Measurements from ENCODE around the gene ATRNL1.
"Not testable (repeated sequence)": the region's sequence is repeated elsewhere in the genome, so short reads cannot be mapped to it uniquely, and the experiment has no call there.

The ATRNL1 gene

DNA sequence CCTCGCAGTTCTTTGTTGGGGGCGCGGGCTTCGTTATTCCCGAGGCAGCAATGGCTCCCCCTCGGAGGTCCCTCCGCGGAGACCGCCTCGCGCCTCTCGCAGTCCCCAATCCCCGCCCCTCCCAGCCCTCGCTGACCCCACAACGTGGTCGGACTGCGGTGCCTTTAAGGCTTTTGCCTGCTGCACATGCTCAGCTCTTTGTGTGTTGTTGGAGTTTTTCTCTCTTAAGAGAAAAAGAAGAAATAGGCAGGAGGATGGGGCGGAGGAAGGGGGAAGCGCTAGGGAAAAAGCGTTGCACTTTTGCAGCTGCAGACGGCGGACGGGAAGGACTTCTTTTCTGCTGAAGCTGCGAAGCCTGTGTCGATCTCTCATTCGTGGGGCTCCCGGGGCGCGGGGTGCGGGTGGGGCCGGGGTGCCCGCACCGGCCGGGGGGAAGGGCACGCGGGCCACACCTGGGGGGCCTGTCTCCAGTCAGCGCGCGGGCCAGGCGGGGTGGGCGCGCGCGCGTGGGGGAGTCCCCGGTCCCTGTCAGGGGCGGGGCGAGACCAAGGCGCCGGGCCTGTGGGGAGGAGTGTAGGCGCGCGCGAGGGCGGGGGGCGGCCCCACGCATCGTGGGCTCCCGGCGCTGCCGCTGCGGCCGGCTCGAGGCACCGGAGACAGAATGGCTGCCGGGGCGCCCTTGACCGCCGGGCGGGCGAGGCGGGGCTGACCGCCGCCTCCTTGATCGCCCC is 445 bp upstream of the ATRNL1 start:
- peak; percentile 51 for DNase-seq
- Histone ChIP-seq H3K4me3 (ENCODE audit: low read depth, low read length) (peak overlapping the region; percentile 70), H3K36me3 (replicated peaks) (no peaks in the 10 kb centered on the region), H3K27ac (peak overlapping the region; percentile 55), H3K27me3 (replicated peaks) (no peaks in the 10 kb centered on the region)
- in situ Hi-C loops (cut with HindIII; ENCODE audit: low pct_ligation_motif_present, low sequenced_read_pairs): loop anchor here (25.0 kb wide), 1 partner anchor 205 kb away; no protein-coding TSS in a partner anchor
- TF ChIP-seq, protein P1, sequence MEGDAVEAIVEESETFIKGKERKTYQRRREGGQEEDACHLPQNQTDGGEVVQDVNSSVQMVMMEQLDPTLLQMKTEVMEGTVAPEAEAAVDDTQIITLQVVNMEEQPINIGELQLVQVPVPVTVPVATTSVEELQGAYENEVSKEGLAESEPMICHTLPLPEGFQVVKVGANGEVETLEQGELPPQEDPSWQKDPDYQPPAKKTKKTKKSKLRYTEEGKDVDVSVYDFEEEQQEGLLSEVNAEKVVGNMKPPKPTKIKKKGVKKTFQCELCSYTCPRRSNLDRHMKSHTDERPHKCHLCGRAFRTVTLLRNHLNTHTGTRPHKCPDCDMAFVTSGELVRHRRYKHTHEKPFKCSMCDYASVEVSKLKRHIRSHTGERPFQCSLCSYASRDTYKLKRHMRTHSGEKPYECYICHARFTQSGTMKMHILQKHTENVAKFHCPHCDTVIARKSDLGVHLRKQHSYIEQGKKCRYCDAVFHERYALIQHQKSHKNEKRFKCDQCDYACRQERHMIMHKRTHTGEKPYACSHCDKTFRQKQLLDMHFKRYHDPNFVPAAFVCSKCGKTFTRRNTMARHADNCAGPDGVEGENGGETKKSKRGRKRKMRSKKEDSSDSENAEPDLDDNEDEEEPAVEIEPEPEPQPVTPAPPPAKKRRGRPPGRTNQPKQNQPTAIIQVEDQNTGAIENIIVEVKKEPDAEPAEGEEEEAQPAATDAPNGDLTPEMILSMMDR (IDR thresholded peaks at IDR 0.05; ENCODE audit: low read depth, low read length, missing control alignments): no peak

- TF ChIP-seq, protein P1 (IDR thresholded peaks at IDR 0.05; ENCODE audit: low read depth, low read length, missing control alignments): peak; percentile 36
- no peak overlapping the region for H3K27ac ChIP-seq
- in situ Hi-C loops (cut with HindIII; ENCODE audit: low pct_ligation_motif_present, low sequenced_read_pairs): loop anchor here (25.0 kb wide), 1 partner anchor 207 kb away; no protein-coding TSS in a partner anchor
- DNase-seq: no peak
- no peaks in the 10 kb centered on the region for H3K27me3 ChIP-seq (replicated peaks)
- no peaks in the 10 kb centered on the region for H3K36me3 ChIP-seq (replicated peaks)
- peak overlapping the region; percentile 70 for H3K4me3 ChIP-seq (ENCODE audit: low read depth, low read length)
Observed at GRCh38 chr10:115093776-115094408, 727 bp downstream of the ATRNL1 start.

GRCh38 chr10:115094416-115095140 is 1.4 kb downstream of the ATRNL1 start:
- H3K27me3 ChIP-seq (replicated peaks): no peaks in the 10 kb centered on the region
- in situ Hi-C loops (cut with HindIII; ENCODE audit: low pct_ligation_motif_present, low sequenced_read_pairs): loop anchor here (25.0 kb wide), 1 partner anchor 207 kb away; no protein-coding TSS in a partner anchor
- H3K36me3 ChIP-seq (replicated peaks): no peaks in the 10 kb centered on the region
- peak overlapping the region; percentile 70 for H3K4me3 ChIP-seq (ENCODE audit: low read depth, low read length)
- DNase-seq: no peak
- no peak overlapping the region for H3K27ac ChIP-seq
- TF ChIP-seq, protein P1 (IDR thresholded peaks at IDR 0.05; ENCODE audit: low read depth, low read length, missing control alignments): no peak

DNA sequence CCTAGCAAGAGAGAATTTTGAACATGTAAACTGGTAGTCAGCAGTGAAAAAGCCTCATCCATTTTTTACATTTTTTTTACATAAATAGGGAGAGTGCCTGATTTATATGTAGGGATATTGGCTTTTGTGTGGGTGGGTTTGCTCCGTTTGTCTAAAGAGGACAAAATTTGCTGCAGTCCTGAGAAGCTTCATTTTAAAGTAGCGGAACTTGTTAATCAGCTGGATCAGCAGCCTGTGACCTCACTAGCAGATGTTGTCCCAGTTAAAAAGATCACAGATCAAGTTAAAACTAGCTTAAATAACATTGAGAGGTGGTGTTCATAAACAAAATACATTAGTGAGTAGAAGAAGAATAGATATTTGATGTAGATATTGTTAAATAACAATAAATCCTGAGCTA is 2.6 kb downstream of the ATRNL1 start:
- Histone ChIP-seq H3K4me3 (ENCODE audit: low read depth, low read length) (no peak overlapping the region), H3K27ac (no peak overlapping the region), H3K36me3 (replicated peaks) (no peaks in the 10 kb centered on the region), H3K27me3 (replicated peaks) (no peaks in the 10 kb centered on the region)
- in situ Hi-C loops (cut with HindIII; ENCODE audit: low pct_ligation_motif_present, low sequenced_read_pairs): loop anchor here (25.0 kb wide), 1 partner anchor 208 kb away; no protein-coding TSS in a partner anchor
- DNase-seq: no peak
- TF ChIP-seq, protein P1 (IDR thresholded peaks at IDR 0.05; ENCODE audit: low read depth, low read length, missing control alignments): no peak

- no peak overlapping the region for H3K4me3 ChIP-seq (ENCODE audit: low read depth, low read length)
- H3K27me3 ChIP-seq (replicated peaks): no peaks in the 10 kb centered on the region
- no peak for DNase-seq
- H3K36me3 ChIP-seq (replicated peaks): no peaks in the 10 kb centered on the region
- in situ Hi-C loops (cut with HindIII; ENCODE audit: low pct_ligation_motif_present, low sequenced_read_pairs): no loop called here
- no peak overlapping the region for H3K27ac ChIP-seq
- TF ChIP-seq, protein P1 (IDR thresholded peaks at IDR 0.05; ENCODE audit: low read depth, low read length, missing control alignments): no peak
Observed at GRCh38 chr10:115103700-115104099, 10.5 kb downstream of the ATRNL1 start.

DNA sequence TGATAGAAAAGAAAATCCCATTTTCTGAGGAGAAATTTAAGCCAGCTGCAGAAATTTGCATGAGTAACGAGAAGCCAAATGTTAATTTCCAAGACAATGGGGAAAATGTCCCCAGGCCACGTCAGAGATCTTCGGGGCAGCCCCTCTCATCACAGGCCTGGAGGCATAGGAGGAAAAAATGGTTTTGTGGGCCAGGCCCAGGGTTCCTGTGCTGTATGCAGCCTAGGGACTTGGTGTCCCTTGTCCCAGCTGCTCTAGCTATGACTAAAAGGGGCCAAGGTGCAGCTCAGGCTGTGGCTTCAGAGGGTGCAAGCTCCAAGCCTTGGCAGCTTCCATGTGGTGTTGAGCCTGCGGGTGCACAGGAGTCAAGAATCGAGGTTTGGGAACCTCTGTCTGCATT is 12.2 kb downstream of the ATRNL1 start:
- H3K4me3 ChIP-seq (ENCODE audit: low read depth, low read length); H3K27ac ChIP-seq; H3K36me3 ChIP-seq (replicated peaks); DNase-seq; in situ Hi-C loops (cut with HindIII; ENCODE audit: low pct_ligation_motif_present, low sequenced_read_pairs); H3K27me3 ChIP-seq (replicated peaks): not testable (repeated sequence)
